ENCODE data around the gene KMO.
A peak's percentile ranks its signal among the peaks of the same experiment; 100 is the strongest.

Gene KMO

GRCh38 chr1:241542199-241542907 lies 10.2 kb downstream of the KMO start:
- DNase-seq, result no peak

- no peak for DNase-seq
These were observed 15.8 kb downstream of the KMO start for GRCh38 chr1:241548008-241548407.

GRCh38 chr1:241550318-241550717 lies 18.1 kb downstream of the KMO start:
- DNase-seq, result no peak

GRCh38 chr1:241551759-241552638 lies 19.8 kb downstream of the KMO start:
- DNase-seq, result no peak

- DNase-seq, result no peak
These were observed 21.9 kb downstream of the KMO start for GRCh38 chr1:241553886-241554592.

GRCh38 chr1:241555526-241555925 lies 23.3 kb downstream of the KMO start:
- DNase-seq, result no peak

GRCh38 chr1:241557031-241557430 lies 24.9 kb downstream of the KMO start:
- no peak for DNase-seq

GRCh38 chr1:241557551-241558193 lies 25.5 kb downstream of the KMO start:
- no peak for DNase-seq

GRCh38 chr1:241560146-241560848 lies 28.1 kb downstream of the KMO start:
- no peak for DNase-seq

- DNase-seq, result no peak
These were observed 28.6 kb downstream of the KMO start for GRCh38 chr1:241560849-241561187.

- no peak for DNase-seq
These were observed 37.7 kb downstream of the KMO start for GRCh38 chr1:241569848-241570247.

- no peak for DNase-seq
These were observed 42.0 kb downstream of the KMO start for GRCh38 chr1:241574154-241574553.

GRCh38 chr1:241579434-241579833 lies 47.3 kb downstream of the KMO start:
- DNase-seq, result no peak

GRCh38 chr1:241582921-241583321 lies 50.7 kb downstream of the KMO start:
- DNase-seq, result no peak

- no peak for DNase-seq
These were observed 54.8 kb downstream of the KMO start for GRCh38 chr1:241586905-241587512.

GRCh38 chr1:241589521-241589920 lies 57.3 kb downstream of the KMO start:
- DNase-seq, result no peak

GRCh38 chr1:241590719-241591118 lies 58.5 kb downstream of the KMO start:
- DNase-seq, result no peak

GRCh38 chr1:241591317-241591716 lies 59.1 kb downstream of the KMO start:
- peak; percentile 10 for DNase-seq

GRCh38 chr1:241591736-241592135 lies 59.6 kb downstream of the KMO start:
- no peak for DNase-seq

GRCh38 chr1:241592273-241592958 lies 60.2 kb downstream of the KMO start:
- DNase-seq, result peak; percentile 48

- DNase-seq, result peak; percentile 38
These were observed 61.0 kb downstream of the KMO start for GRCh38 chr1:241593186-241593585.

All from fibroblast of upper back skin (primary cell).